Measurements from ENCODE around the gene ZNF8.
A peak's percentile ranks its signal among the peaks of the same experiment; 100 is the strongest.
"Not testable (repeated sequence)": the region's sequence is repeated elsewhere in the genome, so short reads cannot be mapped to it uniquely, and the experiment has no call there.

ZNF8 gene

DNA sequence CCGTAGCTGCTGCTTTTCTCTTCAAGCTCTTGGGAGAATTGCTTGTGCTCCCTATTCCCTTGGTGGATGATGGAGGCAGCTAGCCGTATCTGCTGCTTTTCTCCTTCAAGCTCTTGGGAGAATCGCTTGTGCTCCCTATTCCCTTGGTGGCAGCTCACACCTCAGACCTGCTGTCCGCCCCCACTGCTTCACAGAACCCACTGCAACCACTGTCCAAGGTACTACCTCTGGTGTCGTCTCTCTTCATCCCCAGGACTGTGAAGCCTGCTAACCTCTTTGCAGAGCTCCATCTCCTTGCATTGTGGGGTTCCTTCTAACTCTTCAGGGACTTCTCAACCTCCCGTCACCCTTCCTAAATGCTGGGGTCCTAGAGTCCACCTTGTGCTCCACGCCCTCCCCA, 21.9 kb downstream of the ZNF8 start:
- DNase-seq = no peak

DNA sequence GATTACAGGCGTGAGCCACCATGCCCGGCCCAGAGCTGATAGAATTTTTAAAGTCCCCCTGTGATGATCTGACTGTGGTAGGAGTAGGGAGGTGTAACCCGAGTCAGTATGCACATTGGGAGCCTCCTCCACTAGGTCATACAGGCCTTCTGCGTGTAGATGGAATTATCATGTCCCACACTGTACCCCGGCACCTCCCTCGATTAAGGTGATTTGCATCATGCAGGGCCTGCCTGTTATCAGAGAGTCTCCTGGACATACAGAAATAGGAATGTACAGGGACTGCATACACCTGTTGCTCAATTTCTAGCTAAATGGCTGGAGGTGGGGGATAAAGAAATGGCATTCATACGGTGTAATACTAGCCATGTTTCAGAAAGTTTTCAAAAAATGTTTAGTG, 25.5 kb downstream of the ZNF8 start:
- no peak for DNase-seq

DNA sequence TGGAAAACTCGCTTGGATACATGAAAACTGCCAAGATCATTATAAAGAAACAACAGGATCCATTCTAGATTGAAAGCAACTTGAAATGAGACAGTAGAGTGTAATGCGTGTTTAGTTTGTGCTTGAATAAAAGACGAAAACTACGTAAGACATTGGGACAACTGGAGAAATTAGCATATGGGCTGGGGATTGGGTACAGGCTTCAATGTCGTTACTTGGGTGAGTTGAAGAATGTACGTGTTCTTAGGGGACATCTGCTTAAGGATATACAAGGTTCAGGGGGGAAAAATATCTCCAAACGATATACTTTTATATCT, 26.0 kb downstream of the ZNF8 start:
- DNase-seq = no peak

DNA sequence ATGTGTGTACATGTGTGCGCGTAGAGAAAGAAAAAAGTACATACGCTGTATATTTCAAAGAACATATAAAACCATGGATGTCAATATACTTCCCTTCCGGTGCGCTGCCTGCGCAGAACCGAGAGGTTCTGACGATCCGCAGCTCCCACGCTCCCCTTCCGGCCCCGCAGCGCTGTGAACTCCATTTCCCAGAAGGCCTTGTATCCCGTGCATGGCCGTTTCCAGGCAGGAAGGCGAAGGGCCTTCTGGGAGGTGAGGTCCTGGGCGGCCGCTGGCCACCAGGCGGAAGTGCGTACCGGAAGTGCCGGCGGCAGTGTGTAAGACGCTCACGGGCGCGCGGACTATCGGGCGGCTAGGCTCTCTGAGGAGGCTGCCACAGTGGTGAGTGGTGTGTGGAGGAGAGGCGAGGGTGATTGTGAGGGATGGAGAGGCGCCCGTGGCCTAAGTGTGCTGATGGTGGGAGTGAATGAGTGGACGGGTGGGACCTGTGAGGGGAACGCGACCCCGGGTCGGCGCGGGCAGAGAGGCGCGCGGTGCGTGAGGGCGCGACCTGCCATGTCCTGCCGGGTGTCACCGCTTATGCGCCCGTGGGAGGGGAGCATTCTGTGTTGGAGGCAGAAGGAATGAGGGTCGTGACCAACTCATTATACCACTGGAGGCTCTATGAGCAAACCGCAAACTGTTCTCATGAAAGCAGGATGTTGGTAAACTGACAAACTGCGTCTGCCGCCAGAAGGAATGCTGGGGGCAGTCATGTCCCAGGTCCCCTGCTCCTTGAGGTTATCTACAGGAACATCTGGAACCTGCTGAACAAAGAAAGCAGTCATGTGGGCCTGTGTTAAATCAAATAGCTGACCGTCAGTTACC, 26.5 kb downstream of the ZNF8 start, which contains the start of gene ERVK3-1:
Gene ERVK3-1 (plus strand): TSS at position 313 of the 867 bp plus-strand sequence. CDS start 6,792 bp downstream, outside the sequence.
- DNase-seq = peak; percentile 96

DNA sequence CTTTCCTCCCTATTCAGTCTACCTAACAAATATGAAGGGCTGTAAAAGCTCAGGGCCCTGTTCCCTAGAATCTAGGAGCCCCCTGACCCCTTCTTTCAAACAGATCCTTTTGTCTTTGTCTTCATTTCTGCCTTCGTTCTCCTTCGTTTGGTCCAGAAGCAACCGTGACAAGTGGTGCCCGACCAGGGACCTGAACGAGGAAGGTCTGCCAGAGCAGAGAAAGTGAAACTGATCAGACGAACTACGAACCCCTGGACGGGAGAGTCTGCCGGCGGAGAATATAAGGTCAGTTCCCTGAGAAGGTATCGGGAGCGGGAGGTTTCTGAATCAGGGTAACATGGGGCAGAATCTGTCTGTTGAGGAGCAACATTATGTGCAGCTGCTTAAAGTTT, 27.2 kb downstream of the ZNF8 start:
- no peak for DNase-seq

DNA sequence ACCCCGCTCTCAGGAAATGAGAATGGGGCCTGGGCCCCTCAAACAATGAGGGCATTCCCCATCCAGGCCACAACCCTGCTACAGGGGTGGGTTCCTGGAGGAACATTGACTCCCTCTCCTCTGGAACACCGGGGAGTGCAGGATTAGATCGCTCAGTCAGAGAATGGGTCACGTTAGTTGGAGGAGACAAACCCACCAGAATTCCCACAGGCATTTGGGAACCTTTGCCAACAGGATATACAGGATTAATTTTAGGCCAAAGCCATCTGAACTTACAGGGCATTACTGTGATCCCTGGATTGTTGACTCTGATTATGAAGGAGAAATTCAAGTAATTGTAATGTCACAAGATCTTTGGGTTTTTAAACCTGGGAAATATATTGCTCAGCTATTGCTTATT, 29.0 kb downstream of the ZNF8 start:
- no peak for DNase-seq

DNA sequence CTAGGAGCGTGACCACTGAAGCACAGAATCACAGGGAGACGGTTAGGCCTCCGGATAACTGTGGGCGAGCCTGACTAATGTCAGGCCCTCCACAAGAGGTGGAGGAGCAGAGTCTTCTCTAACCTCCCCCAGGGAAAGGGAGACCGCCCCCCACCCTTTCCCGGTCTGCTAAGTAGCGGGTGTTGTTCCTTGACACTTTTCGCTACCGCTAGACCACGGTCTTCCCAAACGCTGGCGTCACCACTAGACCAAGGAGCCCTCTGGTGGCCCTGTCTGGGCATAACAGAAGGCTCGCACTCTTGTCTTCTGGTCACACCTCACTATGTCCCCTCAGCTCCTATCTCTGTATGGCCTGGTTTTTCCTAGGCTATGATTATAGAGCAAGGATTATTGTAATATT, 31.9 kb downstream of the ZNF8 start:
- not testable (repeated sequence) for DNase-seq

DNA sequence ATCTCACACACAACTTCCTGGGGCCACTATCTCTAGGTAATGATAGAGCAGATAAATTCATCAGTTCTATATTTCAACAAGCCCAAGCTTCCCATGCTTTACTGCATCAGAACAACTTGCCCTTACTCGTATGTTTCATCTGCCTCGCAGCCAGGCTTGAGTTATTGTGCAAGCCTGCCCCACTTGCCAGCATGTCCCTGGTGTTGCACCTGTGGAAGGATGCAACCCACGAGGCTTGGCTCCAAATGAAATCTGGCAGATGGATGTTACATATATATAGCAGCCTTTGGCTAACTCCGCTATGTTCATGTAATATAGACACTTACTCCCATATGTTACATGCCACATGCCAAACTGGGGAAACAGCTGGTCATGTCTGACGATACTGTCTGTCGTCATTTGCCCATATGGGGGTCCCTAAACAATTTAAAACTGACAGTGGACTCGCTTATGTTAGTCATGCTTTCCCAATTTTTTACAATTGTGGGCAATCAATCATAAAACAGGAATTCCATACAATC, 32.6 kb downstream of the ZNF8 start:
- DNase-seq = no peak

DNA sequence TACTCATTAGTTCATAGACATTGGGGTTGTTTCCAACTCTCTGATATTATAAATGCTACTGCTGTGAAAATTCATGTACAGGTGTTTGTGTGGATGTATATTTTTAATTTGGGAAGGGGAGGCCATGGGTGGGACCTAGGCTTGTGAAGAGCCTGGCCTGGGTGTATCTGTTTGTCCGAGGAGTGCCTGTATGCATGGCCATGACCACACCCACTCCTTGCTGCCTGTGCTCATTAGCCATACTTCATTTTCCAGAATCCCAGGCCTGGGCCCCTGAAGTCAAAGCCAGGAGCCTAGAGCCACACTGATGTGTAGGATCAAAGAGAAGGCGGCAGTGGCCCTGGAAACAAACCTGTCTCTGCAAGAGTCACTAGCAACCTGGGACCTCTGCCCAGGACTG, 36.8 kb downstream of the ZNF8 start:
- DNase-seq = no peak

DNA sequence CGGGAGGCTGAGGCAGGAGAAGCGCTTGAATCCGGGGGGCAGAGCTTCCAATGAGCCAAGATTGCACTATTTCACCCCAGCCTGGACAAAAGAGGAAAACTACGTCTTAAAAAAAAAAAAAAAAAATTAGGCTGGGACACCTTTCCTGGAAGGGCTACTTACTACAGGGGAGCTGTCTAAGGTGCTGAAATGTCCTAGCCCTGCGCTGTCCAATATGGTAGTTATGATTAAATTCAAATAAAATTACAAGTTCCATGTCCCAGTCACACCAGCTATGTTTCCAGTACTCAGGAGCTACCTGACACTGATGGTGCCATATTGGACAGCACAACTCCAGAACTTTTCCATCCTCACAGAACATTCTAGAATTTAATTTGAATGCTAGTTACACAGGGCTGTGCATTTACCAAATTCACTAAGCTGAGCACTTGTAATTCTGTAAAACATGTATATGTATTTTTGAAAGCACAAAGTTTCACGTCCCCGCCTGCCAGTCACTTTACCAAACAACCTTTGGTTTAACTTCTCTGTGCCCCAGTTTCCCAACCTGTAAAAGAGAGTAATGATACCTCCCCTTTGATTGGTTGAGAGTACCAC, 38.8 kb downstream of the ZNF8 start:
- no peak for DNase-seq

DNA sequence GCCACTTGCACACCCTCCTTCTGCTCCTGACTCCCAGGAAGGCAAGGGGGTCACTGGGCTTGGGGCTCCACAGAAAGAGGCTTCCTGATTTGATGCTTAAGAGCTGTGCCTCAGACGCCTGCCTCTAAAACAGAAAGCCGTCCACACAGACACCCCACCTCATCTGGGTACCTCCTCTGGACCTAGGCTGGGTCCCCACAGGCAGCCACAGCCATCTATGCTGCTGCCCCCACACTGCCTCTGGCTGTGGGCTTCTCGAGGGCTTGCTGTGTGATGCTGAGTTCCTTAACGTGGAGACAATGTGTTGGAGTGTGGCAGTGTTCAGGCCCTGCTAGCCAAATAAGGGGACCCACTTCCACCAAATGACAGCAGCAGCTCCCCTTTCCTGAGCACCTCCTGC, 39.5 kb downstream of the ZNF8 start:
- no peak for DNase-seq

DNA sequence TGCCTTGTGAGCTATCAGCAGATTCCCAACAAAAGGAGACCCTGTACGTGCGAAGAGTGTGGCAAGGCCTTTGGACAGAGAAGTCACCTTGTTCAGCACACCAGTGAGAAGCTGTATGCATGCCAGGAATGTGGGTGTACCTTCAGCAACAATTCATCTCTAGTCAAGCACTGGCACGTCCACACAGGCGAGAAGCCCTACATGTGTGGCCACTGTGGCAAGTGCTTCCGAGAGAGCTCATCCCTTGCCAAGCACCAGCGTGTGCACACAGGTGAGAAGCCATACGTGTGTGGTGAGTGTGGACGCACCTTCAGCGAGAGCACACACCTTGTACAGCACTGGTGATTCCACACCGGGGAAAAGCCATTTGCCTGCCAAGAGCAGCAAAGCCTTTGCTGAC, 40.5 kb downstream of the ZNF8 start:
- no peak for DNase-seq

DNA sequence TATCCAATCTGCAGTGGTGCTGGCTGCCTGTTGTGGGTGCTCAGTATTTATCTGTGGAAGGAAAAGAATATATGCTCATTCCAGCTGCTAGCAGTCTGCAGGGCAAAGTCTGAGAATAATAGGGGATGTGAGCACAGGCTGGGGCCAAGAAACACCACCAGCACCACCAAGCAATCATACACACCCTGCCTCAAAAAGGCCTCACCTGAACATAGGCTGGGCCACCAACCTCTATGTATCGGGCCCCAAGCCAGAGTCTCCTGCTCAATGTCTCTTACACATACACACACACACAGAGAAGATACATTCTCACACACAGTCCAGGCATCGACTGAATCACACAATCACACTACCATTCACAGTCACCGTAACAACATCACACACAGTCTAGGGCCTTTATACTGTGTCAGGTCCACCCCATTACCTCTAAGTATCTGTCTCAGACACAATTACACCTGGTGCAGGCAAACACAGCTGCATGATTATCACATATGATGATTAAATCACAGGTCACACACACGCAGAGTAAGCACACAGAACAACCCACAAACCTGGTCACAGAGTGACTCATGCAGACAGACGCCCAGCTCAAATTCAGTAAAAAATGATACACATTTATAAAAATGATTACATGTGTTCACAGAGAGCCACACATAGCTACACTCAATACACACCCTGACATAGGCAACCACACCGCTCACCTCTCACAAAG, 46.7 kb downstream of the ZNF8 start:
- peak; percentile 19 for DNase-seq

DNA sequence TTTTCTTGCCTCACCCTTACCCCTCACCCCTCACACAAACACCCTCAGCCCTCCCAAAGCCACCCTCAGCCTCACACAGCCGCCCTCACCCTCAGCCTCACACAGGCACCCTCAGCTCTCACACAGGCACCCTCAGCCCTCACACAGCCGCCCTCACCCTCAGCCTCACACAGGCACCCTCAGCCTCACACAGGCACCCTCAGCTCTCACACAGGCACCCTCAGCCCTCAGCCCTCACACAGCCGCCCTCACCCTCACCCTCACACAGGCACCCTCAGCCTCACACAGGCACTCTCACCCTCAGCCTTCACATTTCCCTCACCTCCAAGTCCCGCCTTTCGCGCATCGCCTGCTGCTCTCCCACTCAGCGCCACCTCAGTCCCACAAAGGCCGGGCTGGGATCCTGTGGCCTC, 47.8 kb downstream of the ZNF8 start:
- no peak for DNase-seq

DNA sequence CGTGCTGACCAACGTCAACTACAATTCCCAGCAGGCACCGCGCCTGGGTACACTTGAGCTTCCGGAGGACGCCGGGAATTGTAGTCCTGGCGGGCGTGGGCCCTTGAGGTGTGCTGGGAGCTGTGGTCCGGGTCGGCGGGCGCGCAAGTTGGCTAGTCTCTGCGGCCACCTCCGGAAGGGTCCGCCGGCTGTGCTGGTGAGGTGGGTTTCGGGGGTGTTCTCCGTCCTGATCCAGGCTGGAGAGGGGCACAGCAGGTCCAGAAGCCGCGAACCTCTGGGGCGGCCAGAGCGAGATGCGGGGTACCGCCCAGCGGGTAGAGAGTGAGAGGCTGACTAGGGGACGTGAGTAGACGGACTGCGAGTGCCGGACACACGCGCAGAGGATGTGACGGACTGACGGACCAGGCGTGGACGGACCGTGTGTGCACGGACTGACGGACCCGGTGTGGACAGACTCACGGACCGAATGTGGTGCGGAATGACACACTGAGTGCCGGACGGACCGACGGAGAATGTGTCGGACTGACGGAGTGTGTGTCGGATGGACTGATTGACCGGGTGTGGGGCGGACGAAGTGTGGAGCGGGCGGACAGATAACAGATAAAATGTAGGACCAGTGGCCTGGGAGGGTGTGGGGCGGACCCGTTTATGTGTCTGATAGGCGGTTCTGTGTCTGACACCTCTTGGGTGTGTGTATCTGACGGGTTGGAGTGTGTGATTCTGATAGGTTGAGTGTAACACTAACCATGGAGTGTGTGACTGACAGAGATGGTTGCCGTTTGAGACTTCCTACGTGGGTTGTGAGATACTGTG, 48.4 kb downstream of the ZNF8 start, which contains the start of gene ZSCAN22:
Gene ZSCAN22 (plus strand): TSS at position 81 of the 813 bp plus-strand sequence. CDS start 7,809 bp downstream, outside the sequence.
- peak; percentile 91 for DNase-seq

DNA sequence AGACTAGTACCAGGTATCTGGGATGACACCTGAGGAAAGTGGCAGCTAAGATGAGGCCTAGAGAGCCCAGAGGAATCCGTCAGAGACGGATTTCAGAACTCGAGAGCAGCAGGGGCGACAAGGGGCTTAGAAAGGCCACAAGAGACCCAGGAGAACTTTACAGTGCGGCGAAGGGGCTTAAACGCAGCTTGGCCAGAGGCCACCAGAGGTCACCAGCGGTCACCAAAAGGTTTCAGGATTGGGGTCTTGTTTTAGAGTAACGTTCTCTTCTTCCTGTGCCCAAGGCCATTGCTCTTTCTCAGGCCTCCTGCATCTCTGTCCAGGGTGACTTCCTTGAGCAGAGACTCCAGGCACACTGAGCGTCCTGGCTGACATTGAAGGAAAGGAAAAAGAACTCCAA, 50.2 kb downstream of the ZNF8 start:
- DNase-seq = no peak

DNA sequence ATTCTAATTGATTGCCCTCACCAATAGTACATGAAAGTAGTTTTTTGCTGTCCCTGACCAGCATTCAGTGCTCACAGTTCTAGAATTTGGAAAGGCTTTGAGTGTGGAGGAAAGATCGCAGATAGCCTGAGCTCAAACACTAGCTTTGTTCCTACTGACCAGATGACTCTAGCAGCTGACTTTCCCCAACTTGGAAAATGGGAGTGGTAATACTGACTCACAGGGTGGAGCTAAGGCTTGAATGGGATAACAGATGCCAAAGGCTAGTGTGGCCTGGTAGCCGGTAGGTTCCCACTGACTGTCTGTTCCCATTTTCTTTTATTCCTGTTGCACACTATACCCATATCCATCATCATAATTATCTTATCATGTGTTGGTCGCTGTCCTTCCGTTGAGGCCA, 51.7 kb downstream of the ZNF8 start:
- no peak for DNase-seq

DNA sequence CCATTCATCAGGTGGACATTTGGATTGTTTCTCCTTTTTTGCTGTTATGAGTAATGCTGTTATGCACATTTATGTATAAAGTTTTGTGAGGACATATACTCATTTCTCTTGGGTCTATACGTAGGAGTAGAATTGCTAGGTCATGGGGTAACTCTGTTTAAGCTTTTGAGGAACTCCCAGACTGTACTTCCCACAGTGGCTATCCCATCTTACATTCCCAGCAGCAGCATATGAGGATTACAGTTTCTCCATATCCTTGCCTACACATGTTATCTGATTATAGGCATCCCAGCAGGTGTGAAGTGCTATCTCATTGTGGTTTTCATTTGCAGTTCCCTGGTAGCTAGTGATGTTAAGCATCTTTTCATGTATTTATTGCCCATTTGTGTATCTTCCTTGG, 53.9 kb downstream of the ZNF8 start:
- DNase-seq = no peak

DNA sequence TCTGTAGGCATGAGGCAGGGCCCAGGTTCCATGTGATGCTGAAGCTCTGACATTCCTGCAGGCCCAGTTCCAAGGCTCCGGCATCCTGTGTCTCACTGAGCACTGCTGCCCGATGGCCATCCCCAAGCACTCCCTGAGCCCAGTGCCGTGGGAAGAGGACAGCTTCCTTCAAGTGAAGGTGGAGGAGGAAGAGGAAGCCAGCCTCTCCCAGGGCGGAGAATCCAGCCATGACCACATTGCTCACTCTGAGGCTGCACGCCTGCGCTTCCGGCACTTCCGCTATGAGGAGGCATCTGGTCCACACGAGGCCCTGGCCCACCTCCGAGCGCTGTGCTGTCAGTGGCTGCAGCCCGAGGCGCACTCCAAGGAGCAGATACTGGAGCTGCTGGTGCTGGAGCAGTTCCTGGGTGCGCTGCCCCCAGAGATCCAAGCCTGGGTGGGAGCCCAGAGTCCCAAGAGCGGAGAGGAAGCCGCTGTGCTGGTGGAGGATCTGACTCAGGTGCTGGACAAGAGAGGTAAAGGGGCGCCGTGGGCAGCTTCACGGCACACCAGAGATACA, 56.0 kb downstream of the ZNF8 start:
- DNase-seq = no peak

DNA sequence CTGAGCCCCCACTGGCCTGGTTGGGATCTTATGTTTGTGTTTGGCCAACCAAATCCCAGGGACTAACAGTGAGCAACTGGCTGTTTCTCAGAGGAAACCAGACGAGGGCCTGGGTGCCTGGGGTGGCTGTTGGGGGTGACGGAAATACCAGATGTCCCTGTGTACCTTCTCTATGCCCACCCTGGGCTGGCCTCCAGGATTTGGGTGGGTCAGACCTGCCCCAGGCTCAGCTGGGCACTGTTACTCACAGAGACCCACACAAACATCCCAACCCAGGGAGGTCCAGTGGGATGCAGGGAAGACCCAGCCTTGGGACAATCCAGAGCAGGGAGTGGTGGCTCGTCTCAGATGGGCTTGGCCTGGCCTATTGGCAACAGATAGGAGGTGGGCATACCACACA, 56.9 kb downstream of the ZNF8 start:
- no peak for DNase-seq

DNA sequence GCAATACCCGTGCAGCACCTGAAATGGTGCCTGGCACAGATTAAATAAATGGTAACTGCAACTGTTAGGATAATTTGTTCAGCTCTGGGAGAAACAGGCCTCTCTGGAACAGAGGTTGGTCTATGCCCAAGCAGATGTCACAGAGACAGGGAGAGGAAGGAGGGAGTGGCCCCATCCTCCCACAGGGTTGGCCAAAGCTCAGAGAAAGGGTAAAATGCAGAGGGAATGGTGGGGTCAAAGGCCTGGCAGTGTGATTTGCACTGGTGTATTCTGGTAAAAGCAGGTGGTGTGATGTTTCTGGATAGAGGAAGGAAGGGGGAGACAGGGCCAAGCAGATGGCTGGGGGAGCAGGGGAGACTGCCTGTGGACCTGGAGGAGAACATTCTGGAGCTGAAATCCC, 57.5 kb downstream of the ZNF8 start:
- DNase-seq = no peak

DNA sequence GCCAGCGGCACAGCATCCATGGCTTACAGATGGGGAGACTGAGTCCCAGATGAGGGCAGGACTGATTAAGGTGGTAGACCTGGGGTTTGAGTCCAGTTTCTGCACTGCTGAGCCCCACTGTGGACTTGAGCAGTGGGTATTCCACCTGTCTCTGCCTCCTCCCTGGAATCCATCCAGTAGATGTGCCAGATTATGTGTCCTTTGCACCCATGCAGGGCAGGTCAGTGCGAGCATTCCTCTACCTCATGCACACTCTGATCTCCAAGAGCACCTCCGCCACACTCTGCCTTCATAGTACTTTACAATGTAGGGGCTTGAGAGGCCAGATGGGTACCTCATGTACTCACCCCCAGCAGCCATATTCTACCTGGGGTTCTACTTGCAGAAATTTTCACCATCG, 58.1 kb downstream of the ZNF8 start:
- DNase-seq = no peak

DNA sequence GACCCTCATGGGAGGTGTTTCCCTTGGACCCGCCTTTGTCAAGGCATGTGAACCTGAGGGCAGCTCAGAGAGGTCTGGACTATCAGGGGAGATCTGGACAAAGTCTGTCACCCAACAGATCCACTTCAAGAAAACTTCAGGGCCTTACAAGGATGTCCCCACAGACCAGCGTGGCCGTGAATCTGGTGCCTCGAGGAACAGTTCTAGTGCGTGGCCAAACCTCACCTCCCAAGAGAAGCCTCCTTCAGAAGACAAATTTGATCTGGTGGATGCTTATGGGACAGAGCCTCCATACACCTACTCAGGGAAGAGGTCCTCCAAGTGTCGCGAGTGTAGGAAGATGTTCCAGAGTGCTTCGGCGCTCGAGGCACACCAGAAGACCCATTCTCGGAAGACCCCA, 59.6 kb downstream of the ZNF8 start:
- no peak for DNase-seq

Measured in stimulated activated CD4-positive, alpha-beta T cell treated with anti-CD3 and anti-CD28 coated beads, Interleukin-1b, Interleukin-23, amount 100 ng/mL, for 48 hours (primary cell).